Measurements from ENCODE around the gene SMG6. TPM values are rescaled to one million over a fixed set of nuclear protein-coding genes. Genes with fewer than 3 reads are reported as not detected.

The SMG6 gene
- total RNA-seq, 2 donors from 2014 or later = 39.0 to 52.8 TPM

DNA sequence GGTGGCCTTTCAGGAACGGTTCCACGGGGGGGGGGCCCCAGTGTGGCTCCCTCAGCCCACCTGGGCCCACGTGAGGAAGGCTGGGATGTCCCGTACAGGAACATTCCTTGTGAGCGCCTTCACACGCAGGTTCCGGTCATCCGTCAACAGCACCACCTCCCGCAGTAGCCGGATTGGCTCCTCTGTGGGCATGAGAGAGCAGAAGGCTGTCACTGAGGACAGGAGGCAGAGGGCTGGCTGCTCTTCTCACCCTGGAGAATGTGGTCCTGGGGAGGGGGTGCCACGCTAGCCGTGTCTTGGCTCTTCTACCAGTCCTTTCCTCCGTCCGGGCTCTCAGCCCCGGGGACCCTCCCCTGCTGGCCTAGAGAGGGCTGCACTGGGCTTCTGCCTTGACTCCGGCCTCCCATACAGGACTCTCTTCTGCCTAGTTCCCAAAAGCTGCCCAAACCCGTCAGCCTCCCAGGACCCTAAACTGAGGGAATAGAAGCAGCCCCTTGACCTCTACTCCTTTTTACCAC is 242.1 kb downstream of the SMG6 start:
- H3K9me3 Mint-ChIP-seq = no peaks in the 10 kb centered on the region
- H3K4me1 Mint-ChIP-seq = peaks cover 14% of the 10 kb centered on the region
- no peak overlapping the region for H3K4me3 Mint-ChIP-seq
- H3K36me3 Mint-ChIP-seq (ENCODE audit: low read depth) = peaks cover 88% of the 10 kb centered on the region
- H3K27me3 Mint-ChIP-seq = peaks cover 4% of the 10 kb centered on the region
- no peak for ATAC-seq (replicated peaks)
- H3K27ac Mint-ChIP-seq = no peak overlapping the region

DNA sequence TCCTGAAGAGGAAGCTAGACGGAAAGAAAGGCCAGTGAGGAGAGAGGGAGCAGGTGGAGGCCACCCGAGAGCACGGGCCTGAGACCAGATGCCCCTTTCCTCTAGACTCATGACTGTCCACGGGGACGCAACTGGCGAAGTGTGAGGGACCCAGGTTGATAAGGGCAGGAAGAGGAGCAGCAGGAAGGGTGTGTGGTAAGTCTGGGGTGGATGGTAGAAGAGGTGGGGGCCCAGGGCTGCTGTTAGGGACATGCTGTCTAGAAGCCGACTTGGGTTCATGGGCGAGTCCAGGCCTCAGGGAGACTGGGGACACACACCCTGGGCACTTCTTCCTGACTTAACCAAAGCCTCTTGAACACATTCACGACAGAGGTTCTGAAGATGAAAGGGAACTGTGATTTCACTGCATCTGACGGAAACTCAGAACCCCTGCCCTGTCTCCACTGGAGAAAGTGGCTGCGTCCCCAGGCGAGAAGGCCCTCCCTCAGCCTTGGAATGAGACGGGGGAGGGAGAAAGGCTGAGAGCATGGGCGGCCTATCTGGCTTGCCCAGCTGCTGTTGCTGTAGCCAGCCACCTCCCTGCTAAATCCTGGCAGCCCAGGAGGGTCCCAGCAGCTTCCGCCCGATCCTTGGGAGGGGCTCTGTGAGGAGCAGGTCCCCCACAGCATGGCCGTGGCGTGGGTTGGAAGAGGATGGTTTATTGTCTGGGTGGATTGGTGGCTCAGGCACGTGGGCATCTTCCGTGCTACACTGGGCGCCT is 242.7 kb downstream of the SMG6 start:
- Mint-ChIP-seq H3K27me3 (peaks cover 4% of the 10 kb centered on the region), H3K27ac (no peak overlapping the region), H3K9me3 (no peaks in the 10 kb centered on the region), H3K36me3 (ENCODE audit: low read depth) (peaks cover 84% of the 10 kb centered on the region), H3K4me1 (peaks cover 11% of the 10 kb centered on the region), H3K4me3 (no peak overlapping the region)
- no peak for ATAC-seq (replicated peaks)

DNA sequence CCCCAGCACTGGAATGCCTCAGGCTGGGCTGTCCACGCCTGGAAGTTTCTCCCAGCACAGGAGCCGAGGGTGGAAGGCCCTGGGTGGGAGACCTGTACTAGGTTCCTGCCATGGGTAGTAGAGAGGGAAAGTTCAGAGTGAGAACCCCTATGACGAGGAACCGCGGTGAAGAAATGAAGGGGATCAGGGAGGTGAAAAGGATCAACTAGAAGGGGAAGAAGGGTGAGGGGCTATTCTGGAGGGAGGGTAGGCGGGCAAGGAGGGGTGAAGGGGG is 243.3 kb downstream of the SMG6 start:
- Mint-ChIP-seq H3K27ac (no peak overlapping the region), H3K27me3 (peaks cover 4% of the 10 kb centered on the region), H3K4me1 (peaks cover 11% of the 10 kb centered on the region), H3K4me3 (no peak overlapping the region), H3K36me3 (ENCODE audit: low read depth) (peaks cover 79% of the 10 kb centered on the region), H3K9me3 (no peaks in the 10 kb centered on the region)
- no peak for ATAC-seq (replicated peaks)

DNA sequence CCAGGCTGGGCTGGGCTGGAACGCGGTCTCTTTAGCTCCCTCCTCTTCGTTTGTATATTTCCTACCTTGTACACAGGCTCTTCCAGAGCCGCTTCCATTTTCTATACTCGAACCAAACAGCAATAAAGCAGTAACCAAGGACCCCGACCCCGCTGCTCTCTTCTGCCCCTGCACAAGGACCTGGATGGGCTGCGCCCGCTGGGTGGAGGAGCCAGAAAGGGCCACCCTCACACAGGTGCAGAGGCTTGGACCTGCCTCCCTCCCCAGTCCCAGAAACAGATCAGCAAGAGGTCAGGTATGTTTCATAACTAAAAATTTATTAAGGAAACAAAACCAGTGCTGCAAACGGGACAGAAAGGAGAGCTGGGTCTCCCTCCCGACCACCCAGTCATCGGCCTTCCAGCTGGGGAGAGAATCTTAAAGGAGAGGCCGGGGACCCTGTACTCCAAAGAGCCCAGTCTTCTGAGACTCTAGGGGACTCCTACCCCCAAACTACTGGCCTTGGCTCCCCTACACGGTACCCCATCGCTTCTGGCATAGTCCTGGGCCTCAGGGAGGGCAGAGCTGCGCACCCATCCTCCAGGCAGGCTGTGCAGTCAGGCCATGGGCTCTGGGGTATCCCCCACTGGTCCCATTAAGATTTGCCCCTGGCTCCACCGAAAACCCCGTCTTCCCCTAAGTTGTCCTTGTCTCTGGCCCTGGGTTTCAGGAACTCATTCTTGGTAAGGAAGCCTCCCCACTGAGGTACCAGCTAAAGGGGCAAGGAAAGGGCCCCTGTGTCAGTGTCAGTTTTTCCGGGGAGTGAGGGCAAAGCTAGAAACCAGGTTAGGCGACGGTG is 243.8 kb downstream of the SMG6 start:
- Mint-ChIP-seq H3K4me3 (peak overlapping the region; percentile 57), H3K36me3 (ENCODE audit: low read depth) (peaks cover 73% of the 10 kb centered on the region), H3K27ac (peak overlapping the region; percentile 13), H3K27me3 (peaks cover 4% of the 10 kb centered on the region), H3K4me1 (peaks cover 8% of the 10 kb centered on the region), H3K9me3 (no peaks in the 10 kb centered on the region)
- no peak for ATAC-seq (replicated peaks)

DNA sequence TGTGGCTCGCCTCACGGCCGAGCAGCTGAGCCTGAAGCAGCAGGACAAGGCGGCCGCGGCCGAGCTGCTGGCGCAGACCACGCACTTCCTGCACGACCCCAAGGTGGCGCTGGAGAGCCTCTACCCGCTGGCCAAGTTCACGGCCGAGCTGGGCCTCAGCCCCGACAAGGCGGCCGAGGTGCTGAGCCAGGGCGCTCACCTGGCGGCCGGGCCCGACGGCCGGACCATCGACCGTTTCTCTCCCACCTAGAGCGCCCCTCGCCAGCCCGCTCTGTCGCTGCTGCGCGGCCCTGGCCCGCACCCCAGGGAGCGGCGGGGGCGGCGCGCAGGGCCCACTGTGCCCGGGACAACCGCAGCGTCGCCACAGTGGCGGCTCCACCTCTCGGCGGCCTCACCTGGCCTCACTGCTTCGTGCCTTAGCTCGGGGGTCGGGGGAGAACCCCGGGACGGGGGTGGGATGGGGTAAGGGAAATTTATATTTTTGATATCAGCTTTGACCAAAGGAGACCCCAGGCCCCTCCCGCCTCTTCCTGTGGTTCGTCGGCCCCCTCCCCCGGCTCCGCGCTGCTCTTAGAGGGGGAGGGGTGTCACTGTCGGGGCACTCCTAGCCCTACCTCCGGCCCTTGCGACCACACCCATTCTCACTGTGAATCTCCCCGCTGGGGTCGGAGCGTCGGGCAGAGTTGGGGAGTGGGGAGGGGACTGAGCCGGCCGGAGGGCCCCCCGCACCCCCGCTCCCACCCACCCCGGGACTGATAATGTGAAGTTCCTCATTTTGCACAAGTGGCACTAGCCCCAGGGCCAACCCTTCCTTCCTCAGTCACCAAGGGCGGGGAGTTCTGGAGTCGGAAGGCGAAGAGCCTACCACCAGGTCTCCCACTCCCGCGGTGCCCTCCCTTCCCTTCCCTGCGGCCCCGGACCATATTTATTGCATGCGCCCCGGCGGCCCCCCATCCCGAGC is 244.7 kb downstream of the SMG6 start:
- Mint-ChIP-seq H3K36me3 (ENCODE audit: low read depth) (peaks cover 64% of the 10 kb centered on the region), H3K4me3 (peak overlapping the region; percentile 57), H3K4me1 (peaks cover 2% of the 10 kb centered on the region), H3K27me3 (peaks cover 4% of the 10 kb centered on the region), H3K27ac (peak overlapping the region; percentile 13), H3K9me3 (no peaks in the 10 kb centered on the region)
- no peak for ATAC-seq (replicated peaks)

DNA sequence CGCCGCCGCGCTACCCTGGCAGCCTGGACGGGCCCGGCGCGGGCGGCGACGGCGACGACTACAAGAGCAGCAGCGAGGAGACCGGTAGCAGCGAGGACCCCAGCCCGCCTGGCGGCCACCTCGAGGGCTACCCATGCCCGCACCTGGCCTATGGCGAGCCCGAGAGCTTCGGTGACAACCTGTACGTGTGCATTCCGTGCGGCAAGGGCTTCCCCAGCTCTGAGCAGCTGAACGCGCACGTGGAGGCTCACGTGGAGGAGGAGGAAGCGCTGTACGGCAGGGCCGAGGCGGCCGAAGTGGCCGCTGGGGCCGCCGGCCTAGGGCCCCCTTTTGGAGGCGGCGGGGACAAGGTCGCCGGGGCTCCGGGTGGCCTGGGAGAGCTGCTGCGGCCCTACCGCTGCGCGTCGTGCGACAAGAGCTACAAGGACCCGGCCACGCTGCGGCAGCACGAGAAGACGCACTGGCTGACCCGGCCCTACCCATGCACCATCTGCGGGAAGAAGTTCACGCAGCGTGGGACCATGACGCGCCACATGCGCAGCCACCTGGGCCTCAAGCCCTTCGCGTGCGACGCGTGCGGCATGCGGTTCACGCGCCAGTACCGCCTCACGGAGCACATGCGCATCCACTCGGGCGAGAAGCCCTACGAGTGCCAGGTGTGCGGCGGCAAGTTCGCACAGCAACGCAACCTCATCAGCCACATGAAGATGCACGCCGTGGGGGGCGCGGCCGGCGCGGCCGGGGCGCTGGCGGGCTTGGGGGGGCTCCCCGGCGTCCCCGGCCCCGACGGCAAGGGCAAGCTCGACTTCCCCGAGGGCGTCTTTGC is 245.6 kb downstream of the SMG6 start:
- Mint-ChIP-seq H3K9me3 (no peaks in the 10 kb centered on the region), H3K4me1 (peaks cover 4% of the 10 kb centered on the region), H3K4me3 (peak overlapping the region; percentile 19), H3K27ac (no peak overlapping the region), H3K27me3 (peaks cover 4% of the 10 kb centered on the region), H3K36me3 (ENCODE audit: low read depth) (peaks cover 55% of the 10 kb centered on the region)
- no peak for ATAC-seq (replicated peaks)

DNA sequence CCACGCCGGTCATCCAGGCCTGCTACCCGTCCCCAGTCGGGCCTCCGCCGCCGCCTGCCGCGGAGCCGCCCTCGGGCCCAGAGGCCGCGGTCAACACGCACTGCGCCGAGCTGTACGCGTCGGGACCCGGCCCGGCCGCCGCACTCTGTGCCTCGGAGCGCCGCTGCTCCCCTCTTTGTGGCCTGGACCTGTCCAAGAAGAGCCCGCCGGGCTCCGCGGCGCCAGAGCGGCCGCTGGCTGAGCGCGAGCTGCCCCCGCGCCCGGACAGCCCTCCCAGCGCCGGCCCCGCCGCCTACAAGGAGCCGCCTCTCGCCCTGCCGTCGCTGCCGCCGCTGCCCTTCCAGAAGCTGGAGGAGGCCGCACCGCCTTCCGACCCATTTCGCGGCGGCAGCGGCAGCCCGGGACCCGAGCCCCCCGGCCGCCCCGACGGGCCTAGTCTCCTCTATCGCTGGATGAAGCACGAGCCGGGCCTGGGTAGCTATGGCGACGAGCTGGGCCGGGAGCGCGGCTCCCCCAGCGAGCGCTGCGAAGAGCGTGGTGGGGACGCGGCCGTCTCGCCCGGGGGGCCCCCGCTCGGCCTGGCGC is 246.3 kb downstream of the SMG6 start:
- peaks cover 4% of the 10 kb centered on the region for H3K4me1 Mint-ChIP-seq
- peaks cover 48% of the 10 kb centered on the region for H3K36me3 Mint-ChIP-seq (ENCODE audit: low read depth)
- peak overlapping the region; percentile 19 for H3K4me3 Mint-ChIP-seq
- peaks cover 4% of the 10 kb centered on the region for H3K27me3 Mint-ChIP-seq
- H3K27ac Mint-ChIP-seq = no peak overlapping the region
- H3K9me3 Mint-ChIP-seq = no peaks in the 10 kb centered on the region
- no peak for ATAC-seq (replicated peaks)

DNA sequence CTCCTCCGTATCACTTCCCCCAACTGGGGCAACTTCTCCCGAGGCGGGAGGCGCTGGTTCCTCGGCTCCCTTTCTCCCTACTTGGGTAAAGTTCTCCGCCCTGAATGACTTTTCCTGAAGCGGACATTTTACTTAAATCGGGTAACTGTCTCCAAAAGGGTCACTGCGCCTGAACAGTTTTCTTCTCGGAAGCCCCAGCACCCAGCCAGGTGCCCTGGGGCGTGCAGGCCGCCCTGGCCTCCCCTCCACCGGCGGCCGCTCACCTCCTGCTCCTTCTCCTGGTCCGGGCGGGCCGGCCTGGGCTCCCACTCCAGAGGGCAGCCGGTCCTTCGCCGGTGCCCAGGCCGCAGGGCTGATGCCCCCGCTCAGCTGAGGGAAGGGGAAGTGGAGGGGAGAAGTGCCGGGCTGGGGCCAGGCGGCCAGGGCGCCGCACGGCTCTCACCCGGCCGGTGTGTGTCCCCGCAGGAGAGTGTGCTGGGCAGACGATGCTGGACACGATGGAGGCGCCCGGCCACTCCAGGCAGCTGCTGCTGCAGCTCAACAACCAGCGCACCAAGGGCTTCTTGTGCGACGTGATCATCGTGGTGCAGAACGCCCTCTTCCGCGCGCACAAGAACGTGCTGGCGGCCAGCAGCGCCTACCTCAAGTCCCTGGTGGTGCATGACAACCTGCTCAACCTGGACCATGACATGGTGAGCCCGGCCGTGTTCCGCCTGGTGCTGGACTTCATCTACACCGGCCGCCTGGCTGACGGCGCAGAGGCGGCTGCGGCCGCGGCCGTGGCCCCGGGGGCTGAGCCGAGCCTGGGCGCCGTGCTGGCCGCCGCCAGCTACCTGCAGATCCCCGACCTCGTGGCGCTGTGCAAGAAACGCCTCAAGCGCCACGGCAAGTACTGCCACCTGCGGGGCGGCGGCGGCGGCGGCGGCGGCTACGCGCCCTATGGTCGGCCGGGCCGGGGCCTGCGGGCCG is 247.1 kb downstream of the SMG6 start:
- Mint-ChIP-seq H3K27me3 (peaks cover 10% of the 10 kb centered on the region), H3K4me3 (peak overlapping the region; percentile 58), H3K4me1 (peaks cover 11% of the 10 kb centered on the region), H3K36me3 (ENCODE audit: low read depth) (peaks cover 45% of the 10 kb centered on the region), H3K27ac (no peak overlapping the region), H3K9me3 (no peaks in the 10 kb centered on the region)
- ATAC-seq (replicated peaks) = peak; percentile 14

DNA sequence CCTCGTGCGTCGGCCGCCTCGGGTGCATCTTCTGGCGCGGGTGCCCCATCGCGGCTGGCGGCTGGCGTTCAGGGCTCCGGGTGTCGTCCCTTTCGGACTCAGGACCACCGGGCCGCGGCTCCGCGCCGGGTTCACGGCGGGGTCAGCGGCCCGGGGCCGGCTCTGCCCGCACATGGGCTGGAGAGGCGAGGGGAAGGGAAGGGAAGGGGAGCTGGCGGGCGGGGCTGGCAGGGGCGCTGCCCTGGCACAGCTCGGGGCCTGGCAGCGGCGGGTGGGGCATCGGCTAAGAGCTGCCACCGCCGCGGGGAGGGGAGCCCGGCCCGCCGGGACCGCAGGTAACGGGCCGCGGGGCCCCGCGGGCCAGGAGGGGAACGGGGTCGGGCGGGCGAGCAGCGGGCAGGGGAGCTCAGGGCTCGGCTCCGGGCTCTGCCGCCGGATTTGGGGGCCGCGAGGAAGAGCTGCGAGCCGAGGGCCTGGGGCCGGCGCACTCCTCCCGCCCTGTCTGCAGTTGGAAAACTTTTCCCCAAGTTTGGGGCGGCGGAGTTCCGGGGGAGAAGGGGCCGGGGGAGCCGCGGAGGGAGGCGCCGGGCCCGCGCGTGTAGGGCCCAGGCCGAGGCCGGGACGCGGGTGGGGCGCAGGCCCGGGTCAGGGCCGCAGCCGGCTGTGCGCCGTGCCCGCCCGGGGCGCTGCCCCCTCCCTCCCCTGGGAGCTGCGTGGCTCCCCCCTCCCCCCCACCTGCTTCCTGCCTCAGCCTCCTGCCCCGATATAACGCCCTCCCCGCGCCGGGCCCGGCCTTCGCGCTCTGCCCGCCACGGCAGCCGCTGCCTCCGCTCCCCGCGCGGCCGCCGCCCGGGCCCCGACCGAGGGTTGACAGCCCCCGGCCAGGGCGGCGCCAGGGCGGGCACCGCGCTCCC is 248.0 kb downstream of the SMG6 start:
- no peaks in the 10 kb centered on the region for H3K9me3 Mint-ChIP-seq
- H3K27me3 Mint-ChIP-seq = peaks cover 10% of the 10 kb centered on the region
- no peak overlapping the region for H3K27ac Mint-ChIP-seq
- H3K4me1 Mint-ChIP-seq = peaks cover 11% of the 10 kb centered on the region
- H3K36me3 Mint-ChIP-seq (ENCODE audit: low read depth) = peaks cover 36% of the 10 kb centered on the region
- ATAC-seq (replicated peaks) = no peak
- peak overlapping the region; percentile 80 for H3K4me3 Mint-ChIP-seq

DNA sequence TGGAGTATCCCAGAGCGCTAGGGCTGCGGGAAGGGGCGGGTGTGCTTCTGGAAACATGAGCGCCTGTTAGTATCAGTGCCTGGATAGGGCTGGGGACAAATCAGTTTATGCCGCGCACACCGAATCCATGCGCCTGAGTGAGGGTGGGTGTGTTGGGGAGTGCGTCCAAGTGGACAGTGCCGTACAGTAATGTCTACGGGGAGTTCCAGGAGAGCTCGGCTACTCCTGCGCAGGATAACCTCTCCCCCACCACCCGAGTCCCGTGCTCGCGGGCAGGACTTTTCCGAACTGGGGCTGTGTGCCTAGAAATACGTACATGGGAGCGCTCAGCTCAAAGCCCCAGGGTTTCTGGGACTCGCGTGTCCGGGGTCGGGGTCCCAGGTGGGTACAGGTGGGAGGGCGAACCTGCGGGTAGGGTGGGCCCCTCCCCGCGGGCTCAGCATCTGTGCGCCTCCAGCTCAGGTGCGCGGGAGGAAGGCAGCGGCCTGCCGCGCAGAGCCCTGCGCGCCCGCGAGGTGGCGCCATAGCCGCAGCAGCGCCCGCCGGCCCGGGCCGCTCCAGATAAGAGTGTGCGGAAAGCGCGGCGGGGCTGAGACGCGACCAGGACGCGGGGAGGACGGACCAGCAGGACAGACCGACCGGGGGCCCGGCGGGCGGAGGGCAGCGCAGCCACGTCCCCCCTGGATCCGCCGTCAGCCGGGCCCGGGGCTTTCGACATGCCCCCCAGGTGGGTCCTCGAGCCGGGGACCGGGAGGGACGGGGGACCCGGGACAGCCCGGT is 248.9 kb downstream of the SMG6 start, which contains the start of gene HIC1:
TSS of gene HIC1 (plus strand) at position 592 of the 780 bp plus-strand sequence. CDS start 1,588 bp downstream, outside the sequence.
- H3K27me3 Mint-ChIP-seq = peaks cover 10% of the 10 kb centered on the region
- H3K27ac Mint-ChIP-seq = peak within 1 kb of the TSS; percentile 66
- no peaks in the 10 kb centered on the region for H3K9me3 Mint-ChIP-seq
- ATAC-seq (replicated peaks) = peak; percentile 69
- H3K4me1 Mint-ChIP-seq = peaks cover 11% of the 10 kb centered on the region
- H3K4me3 Mint-ChIP-seq = peak within 1 kb of the TSS; percentile 80
- peaks cover 28% of the 10 kb centered on the region for H3K36me3 Mint-ChIP-seq (ENCODE audit: low read depth)

DNA sequence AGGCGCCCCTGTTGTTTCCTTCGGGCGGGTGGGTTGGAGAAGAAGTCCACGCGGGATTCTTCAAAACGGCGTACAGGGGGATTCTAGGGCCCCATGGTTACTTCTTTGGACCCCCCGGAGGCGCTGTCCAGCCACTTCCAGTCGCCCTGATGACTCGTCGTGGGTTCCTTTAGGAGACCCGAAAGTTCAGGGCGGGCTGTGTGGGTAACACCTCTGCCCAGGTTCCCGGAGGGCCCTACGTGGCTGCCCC is 249.4 kb downstream of the SMG6 start:
- Mint-ChIP-seq H3K4me1 (peaks cover 11% of the 10 kb centered on the region), H3K27me3 (peaks cover 6% of the 10 kb centered on the region), H3K27ac (peak overlapping the region; percentile 66), H3K9me3 (no peaks in the 10 kb centered on the region), H3K4me3 (peak overlapping the region; percentile 80), H3K36me3 (ENCODE audit: low read depth) (peaks cover 25% of the 10 kb centered on the region)
- no peak for ATAC-seq (replicated peaks)

Measured in activated T-helper 17 cell treated with anti-CD3 and anti-CD28 coated beads, Interleukin-2, amount 50 U/mL, for 72 hours (primary cell).